Measurements from ENCODE around the gene EPB41.
"Not testable (repeated sequence)": the region's sequence is repeated elsewhere in the genome, so short reads cannot be mapped to it uniquely, and the experiment has no call there.

GRCh38 chr1:28875134-28875533, 39.2 kb upstream of the EPB41 start:
- TF ChIP-seq CTCF (conservative IDR thresholded peaks at IDR 0.05; ENCODE audit: low read depth, low read length); CHD1 (IDR thresholded peaks at IDR 0.05; ENCODE audit: low read depth, low read length); POLR2A (IDR thresholded peaks at IDR 0.05; ENCODE audit: low read depth, low read length); BHLHE40 (IDR thresholded peaks at IDR 0.05; ENCODE audit: low read depth, low read length); SMC3 (IDR thresholded peaks at IDR 0.05; ENCODE audit: low read depth, low read length); RCOR1 (IDR thresholded peaks at IDR 0.05; ENCODE audit: insufficient replicate concordance, low read length): not testable (repeated sequence)

Measured in IMR-90 (cell line).